GM19324 (cell line): ENCODE measurements around the gene ZNF599.
"Not testable (repeated sequence)": the region's sequence is repeated elsewhere in the genome, so short reads cannot be mapped to it uniquely, and the experiment has no call there.

Experiments
- ATAC-seq: cut with Tn5 transposase; IDR thresholded peaks from one replicate; pipeline ENCODE4 v1.9.1; 2021; ENCODE audit warnings: mild to moderate bottlenecking, moderate library complexity; ENCODE audit not compliant: unreplicated experiment, low FRiP score

The ZNF599 gene

DNA sequence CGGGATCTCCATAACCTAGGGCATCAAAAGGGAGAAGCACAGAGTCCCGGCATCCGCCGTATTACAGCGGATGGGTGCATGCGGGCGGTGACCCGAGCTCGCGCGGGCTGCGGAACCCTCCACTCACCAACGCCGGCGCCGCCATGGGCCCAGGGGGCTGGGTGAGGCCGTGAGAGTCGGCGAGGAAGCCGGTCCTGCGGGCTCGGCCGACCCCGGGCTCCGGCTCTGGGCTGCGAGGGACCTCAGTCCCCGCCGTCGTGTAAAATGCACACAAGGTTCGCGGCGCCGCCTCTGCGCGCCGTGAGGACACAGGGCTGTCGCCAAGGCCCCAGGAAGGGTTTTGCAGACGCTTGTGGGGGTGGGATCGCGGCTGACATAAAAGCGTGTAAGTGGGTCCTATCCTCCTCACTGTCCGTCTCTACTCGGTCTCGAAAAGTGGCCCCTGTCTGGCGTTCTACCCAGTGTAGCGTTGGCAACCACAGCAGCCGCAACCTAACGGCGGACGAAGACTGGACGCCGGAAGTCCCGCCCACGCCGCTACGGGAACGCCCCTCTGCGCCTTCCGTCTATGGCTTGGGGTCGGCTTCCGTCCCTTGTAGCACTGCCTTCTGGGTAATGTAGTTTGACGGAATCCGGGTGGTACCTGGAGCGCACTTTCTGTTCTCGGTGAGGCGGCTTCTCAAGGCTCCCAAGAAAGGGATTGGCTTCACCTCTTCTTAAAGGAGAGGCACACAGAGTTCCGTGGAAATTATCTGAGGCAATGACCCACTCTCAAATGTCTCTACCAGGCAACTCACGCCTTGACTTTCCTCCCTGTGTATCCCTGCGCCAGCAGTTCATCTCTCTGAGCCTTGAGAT is at the start of gene ZNF599:
Gene ZNF599, minus strand, starts transcription at position 519 of the 858 bp plus-strand sequence. Its CDS starts 374 bp downstream, at position 145.
- ATAC-seq = peak; percentile 78

- ATAC-seq = no peak
These were observed 45.3 kb upstream of the ZNF599 start for GRCh38 chr19:34818270-34818669.

DNA sequence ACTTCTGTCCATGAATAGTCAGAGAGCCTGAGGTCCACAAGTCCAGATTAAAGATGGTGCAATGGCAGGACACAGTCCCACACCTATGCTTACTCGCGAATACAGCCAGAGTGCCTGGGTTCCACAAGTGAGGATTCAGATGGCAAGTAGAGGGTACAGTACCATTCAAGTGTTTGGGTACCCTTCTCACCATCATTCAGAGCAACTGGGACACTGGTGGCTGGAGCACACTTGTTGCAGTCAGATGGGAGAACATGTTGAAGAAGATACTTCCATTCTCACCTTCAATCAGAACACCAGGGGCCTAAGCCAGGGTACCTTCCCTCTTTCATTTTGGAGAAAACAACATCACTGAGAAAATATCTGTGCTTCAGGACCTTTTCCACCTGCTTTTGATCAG is 43.7 kb upstream of the ZNF599 start:
- no peak for ATAC-seq

GRCh38 chr19:34808566-34808965 is 35.6 kb upstream of the ZNF599 start:
- ATAC-seq = no peak

GRCh38 chr19:34806976-34807860 is 34.2 kb upstream of the ZNF599 start:
- ATAC-seq = no peak

DNA sequence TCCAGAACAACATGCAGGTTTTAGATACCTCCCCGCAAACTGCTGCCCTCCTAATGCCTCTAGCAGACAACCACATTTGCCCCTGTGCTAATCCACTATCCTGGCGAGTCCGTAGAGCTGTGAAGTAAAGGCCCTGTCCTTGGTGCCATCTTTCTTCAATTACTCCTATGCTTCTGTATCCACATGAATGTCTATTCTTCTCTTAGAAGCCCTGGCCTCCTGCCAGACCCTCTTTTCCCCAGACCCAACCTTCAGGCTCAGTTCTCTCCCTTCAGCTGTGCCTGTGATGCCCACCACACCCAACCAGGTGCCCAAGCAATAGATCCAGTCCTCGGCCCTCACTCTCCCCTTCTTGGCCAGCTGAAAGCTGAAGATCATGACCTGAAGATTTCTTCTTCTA is 31.1 kb upstream of the ZNF599 start:
- no peak for ATAC-seq

GRCh38 chr19:34796953-34797352 is 23.9 kb upstream of the ZNF599 start:
- not testable (repeated sequence) for ATAC-seq

- ATAC-seq = no peak
These were observed 21.3 kb upstream of the ZNF599 start for GRCh38 chr19:34794066-34794960.

DNA sequence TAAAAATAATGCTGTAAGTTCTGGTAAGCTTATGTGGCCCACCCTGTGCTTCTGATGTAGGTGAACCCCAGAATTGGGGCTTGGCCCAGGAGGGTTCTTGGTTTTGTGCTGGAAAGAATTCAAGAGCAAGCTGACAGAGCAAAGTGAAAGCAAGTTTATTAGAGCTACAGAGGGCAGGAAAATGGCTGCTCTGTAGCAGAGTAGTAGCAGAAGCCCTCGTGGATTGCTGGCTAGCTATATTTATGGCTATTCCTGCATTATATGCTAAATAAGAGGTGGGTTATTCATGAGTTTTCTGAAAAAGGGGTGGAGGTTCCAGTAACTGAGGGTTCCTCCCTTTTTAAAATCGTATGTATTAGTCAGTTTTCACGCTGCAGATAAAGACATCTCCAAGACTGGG is 20.6 kb upstream of the ZNF599 start:
- ATAC-seq = no peak

- ATAC-seq = no peak
These were observed 15.1 kb upstream of the ZNF599 start for GRCh38 chr19:34788074-34788473.

- ATAC-seq = no peak
These were observed 14.2 kb upstream of the ZNF599 start for GRCh38 chr19:34787059-34787824.

- ATAC-seq = no peak
These were observed 13.2 kb upstream of the ZNF599 start for GRCh38 chr19:34786236-34786635.

GRCh38 chr19:34779652-34780051 is 6.6 kb upstream of the ZNF599 start:
- ATAC-seq = no peak

DNA sequence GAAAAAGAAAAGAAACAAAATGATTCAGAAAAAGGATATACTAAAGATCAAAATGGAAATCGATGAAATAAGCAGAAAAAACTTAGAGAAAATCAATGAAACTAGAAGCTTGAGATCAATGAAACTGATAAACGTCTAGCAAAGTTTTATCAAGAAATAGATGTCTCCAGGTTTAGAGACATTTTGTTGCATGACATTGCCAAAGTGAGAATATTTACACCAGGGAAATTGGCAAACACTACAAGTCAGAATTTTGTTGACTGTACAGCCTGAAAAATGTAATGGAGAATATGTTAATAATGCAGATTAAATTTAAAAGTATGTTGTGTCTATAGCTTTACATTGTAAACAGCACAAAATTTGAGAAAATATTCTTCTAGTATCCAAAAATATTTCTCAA is 5.3 kb upstream of the ZNF599 start:
- no peak for ATAC-seq

GRCh38 chr19:34774857-34775256 is 1.8 kb upstream of the ZNF599 start:
- ATAC-seq = no peak

DNA sequence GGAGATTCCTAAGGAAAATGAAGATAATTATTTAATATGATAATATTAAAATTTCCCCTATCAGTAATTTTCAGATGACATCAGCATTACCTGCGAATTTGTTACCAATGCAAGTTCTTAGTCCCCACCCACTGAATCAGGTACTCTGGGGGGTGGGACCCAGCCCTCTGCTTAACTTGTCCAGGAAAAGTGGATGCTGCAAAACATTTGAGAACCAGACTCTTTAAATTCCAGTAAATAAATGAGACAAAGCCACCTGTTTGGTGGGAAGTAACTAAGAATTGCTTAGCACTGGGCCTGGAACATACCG is 495 bp upstream of the ZNF599 start:
- ATAC-seq = no peak

GRCh38 chr19:34767951-34768350 is 5.1 kb downstream of the ZNF599 start:
- ATAC-seq = no peak

DNA sequence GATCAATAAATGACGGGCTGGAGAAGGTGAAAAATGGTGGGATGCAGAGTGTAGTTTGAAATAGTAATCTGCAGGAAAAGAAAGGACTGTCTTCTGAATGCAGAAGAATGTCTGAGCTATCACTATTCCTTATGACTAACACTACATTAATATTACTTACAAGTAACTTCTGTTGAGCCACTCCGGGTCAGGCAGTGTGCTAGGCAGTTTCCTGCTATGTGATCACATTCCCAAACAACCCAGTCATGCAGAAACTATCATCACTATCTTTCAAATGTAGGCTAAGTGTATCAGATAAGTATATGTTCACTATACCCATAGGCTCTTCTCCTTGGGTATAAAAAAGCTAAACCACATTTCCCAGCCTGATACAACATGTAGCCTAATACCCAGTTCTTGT is 6.6 kb downstream of the ZNF599 start:
- ATAC-seq = no peak

- no peak for ATAC-seq
These were observed 13.6 kb downstream of the ZNF599 start for GRCh38 chr19:34759218-34759917.
